ENCODE data around the gene PRICKLE4.

- peak in 2 of 3 donors; percentile 62 to 63 for TF ChIP-seq POLR2AphosphoS5 (IDR thresholded peaks at IDR 0.05)
- no peak for TF ChIP-seq CTCF (IDR thresholded peaks at IDR 0.05)
Measured at GRCh38 chr6:41780551-41781365, at the start of gene PRICKLE4.
